Measurements from ENCODE around the gene FBXL3. TPM values are rescaled to one million over a fixed set of nuclear protein-coding genes. Genes with fewer than 3 reads are reported as not detected.

FBXL3 gene
- total and polyA plus RNA-seq, 2 of the 8 experiments (the other 6 are each of a cell fraction or from before 2014, with no cell fraction given): 4.9 to 14.9 TPM

DNA sequence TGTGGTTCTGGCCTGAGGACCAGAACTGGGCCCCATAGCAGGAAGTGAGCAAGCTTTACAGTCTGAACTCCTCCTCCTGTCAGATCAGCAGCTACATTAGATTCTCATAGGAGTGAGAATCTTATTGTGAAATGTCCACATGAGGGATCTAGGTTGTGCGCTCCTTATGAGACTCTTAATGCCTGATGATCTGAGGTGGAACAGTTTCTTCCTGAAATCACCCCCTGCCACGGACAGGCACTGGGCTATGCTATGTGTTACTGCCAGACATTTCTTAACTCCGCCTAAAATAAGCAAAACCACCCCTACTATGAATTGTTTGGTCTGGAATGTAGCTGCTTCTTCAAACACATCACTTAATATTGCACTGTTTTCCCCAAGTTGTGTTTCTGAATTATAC lies 4.6 kb downstream of the FBXL3 start:
- Histone ChIP-seq H4K8ac (ENCODE audit: extremely low read depth, insufficient read depth, low read length) (no peak overlapping the region), H3K27me3 (replicated peaks in 1 of 4; ENCODE audit: control insufficient read depth in 3 of 4, extremely low read depth in 1 of 4, insufficient read depth in 3 of 4, low read length in 3 of 4) (no peaks in the 10 kb centered on the region), H2BK120ac (replicated peaks; ENCODE audit: low read depth, low read length) (no peak overlapping the region), H2BK20ac (ENCODE audit: low read length) (no peak overlapping the region), H2BK5ac (ENCODE audit: low read depth, low read length) (no peak overlapping the region), H3K36me3 (ENCODE audit: control insufficient read depth in 2 of 4, insufficient read depth in 4 of 4, low read length in 3 of 4) (peaks cover 0 to 19% (median 2%) of the 10 kb centered on the region in 4 experiments; a peak in 2 of 8 replicates), H3K23ac (ENCODE audit: insufficient read length) (no peak overlapping the region), H4K5ac (ENCODE audit: insufficient read length, low read depth, low read length) (no peak overlapping the region), H3K4me1 (replicated peaks in 1 of 4; ENCODE audit: control insufficient read depth in 3 of 4, insufficient read depth in 4 of 4, low read length in 3 of 4) (peaks cover 0 to 3% (median 1%) of the 10 kb centered on the region in 4 experiments; a peak in 1 of 7 replicates), H3K4me3 (ENCODE audit: extremely low read depth in 1 of 4, insufficient read depth in 2 of 4, low read depth in 3 of 4, low read length in 4 of 4) (no peak overlapping the region), H3K9ac (replicated peaks in 1 of 4; ENCODE audit: extremely low read depth in 1 of 4, low read depth in 3 of 4, low read length in 3 of 4) (no peak overlapping the region), H2BK12ac (ENCODE audit: low read depth, low read length) (no peak overlapping the region), H4K20me1 (replicated peaks in 1 of 2; ENCODE audit: control insufficient read depth in 1 of 2, insufficient read depth in 2 of 2, low read length in 2 of 2) (peaks cover 0 to 10% of the 10 kb centered on the region in 2 experiments), H2AK5ac (ENCODE audit: low read depth, low read length) (no peak overlapping the region), H4K91ac (replicated peaks; ENCODE audit: insufficient read length, low read length) (no peak overlapping the region), H3K79me1 (ENCODE audit: low read depth, low read length) (0 out of 2 replicates have a peak, but pooled peaks cover 3% of the 10 kb centered on the region), H3K56ac (replicated peaks; ENCODE audit: insufficient read length, low read depth, low read length) (no peak overlapping the region), H3K27ac (ENCODE audit: low read depth, low read length) (no peak overlapping the region), H2BK15ac (ENCODE audit: low read length) (no peak overlapping the region), H2AFZ (ENCODE audit: low read length) (no peak overlapping the region), H3K14ac (ENCODE audit: insufficient read length) (no peak overlapping the region), H3K79me2 (ENCODE audit: control insufficient read depth in 1 of 2, insufficient read depth in 2 of 2, low read length in 2 of 2) (peaks cover 0 to 74% of the 10 kb centered on the region in 2 experiments; a peak in 3 of 4 replicates), H3K4ac (replicated peaks; ENCODE audit: insufficient read length, low read depth, low read length) (no peak overlapping the region), H3K18ac (ENCODE audit: extremely low read depth, low read length) (no peak overlapping the region), H3K9me3 (ENCODE audit: insufficient read depth in 2 of 2, low read depth in 1 of 2, low read length in 1 of 2) (no peaks in the 10 kb centered on the region), H3K23me2 (ENCODE audit: low read depth, low read length) (peaks cover 5% of the 10 kb centered on the region), H3K4me2 (ENCODE audit: insufficient read depth in 1 of 2, low read depth in 2 of 2, low read length in 2 of 2) (no peak overlapping the region)
- TF ChIP-seq PHF8 (conservative IDR thresholded peaks at IDR 0.05; ENCODE audit: low read depth, low read length) (no peak), CBX5 (IDR thresholded peaks at IDR 0.05; ENCODE audit: low read depth, low read length) (no peak), CHD1 (IDR thresholded peaks at IDR 0.05; ENCODE audit: low read depth, low read length) (no peak), RFX5 (IDR thresholded peaks at IDR 0.05; ENCODE audit: borderline replicate concordance, low read depth, low read length) (no peak), BACH1 (IDR thresholded peaks at IDR 0.05; ENCODE audit: low read length) (no peak), CREB1 (IDR thresholded peaks at IDR 0.05) (no peak), RNF2 (IDR thresholded peaks at IDR 0.05; ENCODE audit: borderline replicate concordance, low read depth, low read length, missing control alignments, poor library complexity, severe bottlenecking) (no peak), TAF1 (IDR thresholded peaks at IDR 0.05; ENCODE audit: low read depth, low read length) (no peak), YY1 (IDR thresholded peaks at IDR 0.05; ENCODE audit: low read depth, low read length) (no peak), TEAD4 (IDR thresholded peaks at IDR 0.05; ENCODE audit: low read depth, low read length) (no peak), KDM4A (IDR thresholded peaks at IDR 0.05; ENCODE audit: low read depth, low read length, severe bottlenecking) (no peak), SP1 (IDR thresholded peaks at IDR 0.05; ENCODE audit: low read depth, low read length) (no peak), TBP (IDR thresholded peaks at IDR 0.05; ENCODE audit: low read depth, low read length) (no peak), SIN3A (conservative IDR thresholded peaks at IDR 0.05 in 1 of 2, IDR thresholded peaks at IDR 0.05 in 1 of 2; ENCODE audit: low read depth in 1 of 2, low read length in 2 of 2) (no peak)
- no peak for FAIRE-seq
- ChIA-PET CTCF (ENCODE audit: partially characterized antibody) (interaction anchor here (0.9 to 1.1 kb wide), 2 partner anchors 9 to 314 kb away, joined by 3 to 4 read pairs; no protein-coding TSS in a partner anchor), POLR2A (ENCODE audit: partially characterized antibody) (interaction anchor here (1.0 kb wide), 1 partner anchor 29 kb away, joined by 3 read pairs; no protein-coding TSS in a partner anchor)
- 91% methylated on average over 3 of the region's 3 CpGs; no CpG with 5 or more reads in 1 of the 2 experiments for WGBS, 2 experiments (ENCODE audit: extremely low coverage in 1 of 2, insufficient coverage in 1 of 2, insufficient read length in 1 of 2, insufficient replicate concordance in 2 of 2, low coverage in 1 of 2, low lambda C conversion rate in 2 of 2, missing lambda C conversion rate in 1 of 2)
- DNase-seq (ENCODE audit: low read depth in 1 of 2, low spot score in 2 of 2): no peak
